ENCODE results near the gene ANAPC7.

DNA sequence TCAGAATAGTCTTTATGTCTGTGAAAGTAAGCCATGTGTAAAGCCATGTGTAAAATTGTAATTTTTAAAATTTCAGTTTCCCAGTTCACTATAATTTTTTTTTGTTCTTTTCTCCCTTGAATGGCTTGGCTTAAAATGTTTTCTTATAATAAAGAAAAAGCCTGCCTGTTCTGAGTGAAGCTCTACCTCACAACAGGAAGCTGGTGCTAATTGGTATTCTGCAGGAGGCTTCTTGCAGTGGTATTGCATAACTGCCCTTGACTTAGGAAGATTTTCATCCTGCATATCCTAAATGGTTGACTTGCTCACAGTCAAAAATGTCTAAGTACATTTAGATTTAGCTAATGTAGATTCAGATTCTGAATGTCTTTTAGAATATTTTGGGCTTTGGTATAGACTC is 73.0 kb downstream of the ANAPC7 start:
- TF ChIP-seq CTCF (IDR thresholded peaks at IDR 0.05) (no peak), POLR2A (IDR thresholded peaks at IDR 0.05) (no peak)

Measured in lower leg skin (tissue), 3 donors.